Measurements from ENCODE around the gene UBE2D1. TPM values are rescaled to one million over a fixed set of nuclear protein-coding genes. Genes with fewer than 3 reads are reported as not detected.

UBE2D1 gene
- total and polyA plus RNA-seq, 2 of the 4 experiments (the other 2 are of a cell fraction) = 9.1 to 9.7 TPM

DNA sequence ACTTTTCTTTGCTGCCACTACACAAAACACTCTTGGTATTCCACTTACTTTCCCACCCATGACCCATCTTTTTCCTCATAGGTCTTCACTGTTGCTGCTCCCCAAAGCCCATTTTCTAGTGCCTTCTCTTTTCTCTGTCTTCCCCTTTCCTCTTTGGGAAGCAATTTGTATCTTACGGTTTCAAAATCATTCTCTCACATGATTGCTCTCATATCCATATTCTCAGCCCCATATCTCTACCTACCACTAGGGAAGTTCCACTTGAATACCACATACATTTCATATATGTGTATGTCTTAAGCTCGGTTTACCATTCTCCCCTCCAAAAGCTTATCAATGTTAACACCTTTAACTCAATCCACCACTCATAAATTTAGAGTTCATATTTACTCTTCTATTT lies 3.2 kb upstream of the UBE2D1 start:
- Histone ChIP-seq H3K27me3 (ENCODE audit: control insufficient read depth, insufficient read depth, low read length) (peaks cover 8% of the 10 kb centered on the region), H3K9ac (ENCODE audit: low read depth, low read length) (no peak overlapping the region), H2BK15ac (ENCODE audit: low read depth, low read length) (no peak overlapping the region), H3K9me1 (ENCODE audit: insufficient read depth, low read length) (no peaks in the 10 kb centered on the region; the same call in 1 of the 2 replicates), H3K79me1 (ENCODE audit: low read depth in 1 of 2, low read length in 2 of 2) (peaks cover 4 to 16% of the 10 kb centered on the region in 2 experiments; a peak in 3 of 4 replicates), H3K4me2 (ENCODE audit: low read depth, low read length) (no peak overlapping the region), H2BK120ac (ENCODE audit: low read depth, low read length) (no peak overlapping the region), H3K23ac (ENCODE audit: low read depth, low read length) (no peak overlapping the region), H3K27ac (ENCODE audit: insufficient read depth, low read length) (no peak overlapping the region), H4K91ac (ENCODE audit: insufficient read depth, low read depth, low read length) (no peak overlapping the region), H2BK20ac (ENCODE audit: low read depth, low read length) (no peak overlapping the region), H3K4me3 (ENCODE audit: insufficient read depth, low read depth, low read length) (no peak overlapping the region), H2AK5ac (ENCODE audit: low read depth, low read length) (no peak overlapping the region), H3K4me1 (ENCODE audit: control insufficient read depth, insufficient read depth, low read length) (no peaks in the 10 kb centered on the region), H3K56ac (ENCODE audit: extremely low read depth, insufficient read depth, low read length) (no peak overlapping the region), H3K4ac (ENCODE audit: low read depth, low read length) (no peak overlapping the region), H2AK9ac (replicated peaks; ENCODE audit: low read depth, low read length, poor library complexity) (no peak overlapping the region), H4K5ac (ENCODE audit: low read depth, low read length) (no peak overlapping the region), H3K18ac (ENCODE audit: low read depth, low read length) (no peak overlapping the region), H3K36me3 (ENCODE audit: control insufficient read depth, insufficient read depth, low read length) (no peaks in the 10 kb centered on the region), H2BK5ac (ENCODE audit: low read depth, low read length, poor library complexity, severe bottlenecking) (no peak overlapping the region), H3K9me3 (ENCODE audit: control insufficient read depth, insufficient read depth, low read length) (no peaks in the 10 kb centered on the region), H4K20me1 (ENCODE audit: insufficient read depth, low read length) (peaks cover 12% of the 10 kb centered on the region; the same call in 1 of the 2 replicates), H2AFZ (replicated peaks; ENCODE audit: low read length, poor library complexity) (no peak overlapping the region), H3K14ac (replicated peaks; ENCODE audit: low read depth, low read length) (no peak overlapping the region), H4K8ac (ENCODE audit: low read depth in 2 of 2, low read length in 2 of 2) (no peak overlapping the region)
- WGBS, 2 experiments (ENCODE audit: extremely low coverage in 2 of 2, insufficient read length in 1 of 2) = no CpG with 5 or more reads among the region's 2 CpGs
- BruUV-seq (replicated peaks) = no TSS peak
- dilution Hi-C loops (cut with HindIII; ENCODE audit: low sequenced_read_pairs, unreplicated experiment) (no loop called here), in situ Hi-C loops (cut with MboI; ENCODE audit: low sequenced_read_pairs) (no loop called here), intact Hi-C loops (cut with micrococcal nuclease) (no loop called here)
- DNase-seq (no peak), ATAC-seq (ENCODE audit: low read depth) (no peak)
- ChIA-PET CTCF (no interaction called here), POLR2A (ENCODE audit: unreplicated experiment) (no interaction called here)
- TF ChIP-seq, protein P1, sequence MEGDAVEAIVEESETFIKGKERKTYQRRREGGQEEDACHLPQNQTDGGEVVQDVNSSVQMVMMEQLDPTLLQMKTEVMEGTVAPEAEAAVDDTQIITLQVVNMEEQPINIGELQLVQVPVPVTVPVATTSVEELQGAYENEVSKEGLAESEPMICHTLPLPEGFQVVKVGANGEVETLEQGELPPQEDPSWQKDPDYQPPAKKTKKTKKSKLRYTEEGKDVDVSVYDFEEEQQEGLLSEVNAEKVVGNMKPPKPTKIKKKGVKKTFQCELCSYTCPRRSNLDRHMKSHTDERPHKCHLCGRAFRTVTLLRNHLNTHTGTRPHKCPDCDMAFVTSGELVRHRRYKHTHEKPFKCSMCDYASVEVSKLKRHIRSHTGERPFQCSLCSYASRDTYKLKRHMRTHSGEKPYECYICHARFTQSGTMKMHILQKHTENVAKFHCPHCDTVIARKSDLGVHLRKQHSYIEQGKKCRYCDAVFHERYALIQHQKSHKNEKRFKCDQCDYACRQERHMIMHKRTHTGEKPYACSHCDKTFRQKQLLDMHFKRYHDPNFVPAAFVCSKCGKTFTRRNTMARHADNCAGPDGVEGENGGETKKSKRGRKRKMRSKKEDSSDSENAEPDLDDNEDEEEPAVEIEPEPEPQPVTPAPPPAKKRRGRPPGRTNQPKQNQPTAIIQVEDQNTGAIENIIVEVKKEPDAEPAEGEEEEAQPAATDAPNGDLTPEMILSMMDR (conservative IDR thresholded peaks at IDR 0.05; ENCODE audit: low read depth, low read length) = no peak
- TF ChIP-seq CHD1 (IDR thresholded peaks at IDR 0.05; ENCODE audit: low read depth, low read length) (no peak), NFE2L2 (IDR thresholded peaks at IDR 0.05; ENCODE audit: low read depth, low read length) (no peak), MAZ (IDR thresholded peaks at IDR 0.05; ENCODE audit: borderline replicate concordance, low read depth, low read length) (no peak), RCOR1 (IDR thresholded peaks at IDR 0.05; ENCODE audit: insufficient replicate concordance, low read length) (no peak), RFX5 (IDR thresholded peaks at IDR 0.05; ENCODE audit: low read depth, low read length) (no peak), RAD21 (IDR thresholded peaks at IDR 0.05; ENCODE audit: low read length) (no peak), CEBPB (IDR thresholded peaks at IDR 0.05; ENCODE audit: low read depth, low read length) (no peak), POLR2A (IDR thresholded peaks at IDR 0.05; ENCODE audit: low read depth, low read length) (no peak)
- TF ChIP-seq, protein P2, sequence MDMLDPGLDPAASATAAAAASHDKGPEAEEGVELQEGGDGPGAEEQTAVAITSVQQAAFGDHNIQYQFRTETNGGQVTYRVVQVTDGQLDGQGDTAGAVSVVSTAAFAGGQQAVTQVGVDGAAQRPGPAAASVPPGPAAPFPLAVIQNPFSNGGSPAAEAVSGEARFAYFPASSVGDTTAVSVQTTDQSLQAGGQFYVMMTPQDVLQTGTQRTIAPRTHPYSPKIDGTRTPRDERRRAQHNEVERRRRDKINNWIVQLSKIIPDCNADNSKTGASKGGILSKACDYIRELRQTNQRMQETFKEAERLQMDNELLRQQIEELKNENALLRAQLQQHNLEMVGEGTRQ (IDR thresholded peaks at IDR 0.05; ENCODE audit: low read depth, low read length) = no peak
- TF ChIP-seq, protein P3, sequence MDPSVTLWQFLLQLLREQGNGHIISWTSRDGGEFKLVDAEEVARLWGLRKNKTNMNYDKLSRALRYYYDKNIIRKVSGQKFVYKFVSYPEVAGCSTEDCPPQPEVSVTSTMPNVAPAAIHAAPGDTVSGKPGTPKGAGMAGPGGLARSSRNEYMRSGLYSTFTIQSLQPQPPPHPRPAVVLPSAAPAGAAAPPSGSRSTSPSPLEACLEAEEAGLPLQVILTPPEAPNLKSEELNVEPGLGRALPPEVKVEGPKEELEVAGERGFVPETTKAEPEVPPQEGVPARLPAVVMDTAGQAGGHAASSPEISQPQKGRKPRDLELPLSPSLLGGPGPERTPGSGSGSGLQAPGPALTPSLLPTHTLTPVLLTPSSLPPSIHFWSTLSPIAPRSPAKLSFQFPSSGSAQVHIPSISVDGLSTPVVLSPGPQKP (IDR thresholded peaks at IDR 0.05; ENCODE audit: borderline replicate concordance, low read depth, low read length) = no peak
